GM12872 (cell line): ENCODE data around the gene ANO6.

Experiments
- TF ChIP-seq, protein P1 (sequence below): IDR thresholded peaks from 3 replicates; pipeline ENCODE4 v1.5.1; 2011; ENCODE audit warnings: low read depth, mild to moderate bottlenecking, low read length, moderate library complexity; ENCODE audit not compliant: insufficient read depth

ANO6 gene

DNA sequence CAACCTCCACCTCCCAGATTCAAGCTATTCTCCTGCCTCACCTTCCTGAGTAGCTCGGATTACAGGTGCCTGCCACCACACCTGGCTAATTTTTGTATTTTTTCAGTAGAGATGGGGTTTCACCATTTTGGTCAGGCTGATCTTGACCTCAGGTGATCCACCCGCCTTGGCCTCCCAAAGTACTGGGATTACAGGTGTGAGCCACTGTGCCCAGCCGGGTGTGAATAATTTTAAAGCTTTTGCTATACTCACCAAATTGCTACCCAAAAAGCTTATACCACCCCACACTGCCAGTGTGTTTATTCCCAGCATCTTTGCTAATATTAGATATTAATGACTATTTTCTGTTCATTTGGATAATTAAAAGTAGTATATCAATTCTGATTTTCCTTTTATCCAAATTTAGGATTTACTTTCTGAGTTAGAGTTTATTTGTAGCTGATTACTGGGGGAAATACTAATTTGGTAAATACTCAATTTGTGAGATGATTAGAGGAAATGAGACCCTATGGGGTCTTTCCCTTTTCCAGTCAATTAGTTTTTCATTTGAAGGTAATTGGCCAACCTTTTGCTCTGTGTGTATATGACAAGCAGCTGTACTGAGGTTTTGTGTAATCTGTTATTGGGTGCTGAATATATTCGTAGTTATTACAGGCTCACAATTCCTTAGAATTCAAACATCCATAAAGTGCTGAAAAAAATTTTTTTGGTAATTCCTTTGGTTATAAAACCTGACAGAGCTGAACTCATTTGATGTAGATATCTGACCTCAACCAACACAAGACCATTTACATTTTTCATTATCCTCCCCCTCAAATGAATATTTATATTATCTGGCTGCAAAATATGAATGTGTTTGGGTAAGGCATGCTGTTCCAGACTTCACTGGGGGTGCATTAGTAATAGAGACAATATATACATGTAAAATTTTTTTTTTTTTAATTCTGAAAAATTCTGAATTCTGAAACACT lies 73.6 kb downstream of the ANO6 start:
- TF ChIP-seq, protein P1, sequence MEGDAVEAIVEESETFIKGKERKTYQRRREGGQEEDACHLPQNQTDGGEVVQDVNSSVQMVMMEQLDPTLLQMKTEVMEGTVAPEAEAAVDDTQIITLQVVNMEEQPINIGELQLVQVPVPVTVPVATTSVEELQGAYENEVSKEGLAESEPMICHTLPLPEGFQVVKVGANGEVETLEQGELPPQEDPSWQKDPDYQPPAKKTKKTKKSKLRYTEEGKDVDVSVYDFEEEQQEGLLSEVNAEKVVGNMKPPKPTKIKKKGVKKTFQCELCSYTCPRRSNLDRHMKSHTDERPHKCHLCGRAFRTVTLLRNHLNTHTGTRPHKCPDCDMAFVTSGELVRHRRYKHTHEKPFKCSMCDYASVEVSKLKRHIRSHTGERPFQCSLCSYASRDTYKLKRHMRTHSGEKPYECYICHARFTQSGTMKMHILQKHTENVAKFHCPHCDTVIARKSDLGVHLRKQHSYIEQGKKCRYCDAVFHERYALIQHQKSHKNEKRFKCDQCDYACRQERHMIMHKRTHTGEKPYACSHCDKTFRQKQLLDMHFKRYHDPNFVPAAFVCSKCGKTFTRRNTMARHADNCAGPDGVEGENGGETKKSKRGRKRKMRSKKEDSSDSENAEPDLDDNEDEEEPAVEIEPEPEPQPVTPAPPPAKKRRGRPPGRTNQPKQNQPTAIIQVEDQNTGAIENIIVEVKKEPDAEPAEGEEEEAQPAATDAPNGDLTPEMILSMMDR = no peak

DNA sequence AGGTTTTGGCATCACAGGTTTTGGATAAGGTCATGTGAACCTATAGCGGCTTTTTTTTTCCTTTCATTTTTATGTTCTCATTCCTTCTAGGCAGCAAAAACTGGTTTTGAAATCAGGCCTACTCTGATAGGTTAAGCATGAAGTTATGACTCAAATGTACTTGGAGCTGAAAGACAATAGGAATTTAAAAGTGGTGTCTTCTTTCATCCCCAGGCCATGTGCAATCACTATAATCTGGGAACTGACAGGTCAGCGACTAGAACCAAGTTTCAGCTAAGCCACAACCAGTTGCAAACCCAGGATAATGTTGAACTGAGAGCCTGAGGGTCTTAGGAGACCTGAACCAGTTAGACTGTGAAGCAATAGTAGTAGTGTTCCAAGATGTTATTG lies 74.3 kb downstream of the ANO6 start:
- TF ChIP-seq, protein P1 = no peak

DNA sequence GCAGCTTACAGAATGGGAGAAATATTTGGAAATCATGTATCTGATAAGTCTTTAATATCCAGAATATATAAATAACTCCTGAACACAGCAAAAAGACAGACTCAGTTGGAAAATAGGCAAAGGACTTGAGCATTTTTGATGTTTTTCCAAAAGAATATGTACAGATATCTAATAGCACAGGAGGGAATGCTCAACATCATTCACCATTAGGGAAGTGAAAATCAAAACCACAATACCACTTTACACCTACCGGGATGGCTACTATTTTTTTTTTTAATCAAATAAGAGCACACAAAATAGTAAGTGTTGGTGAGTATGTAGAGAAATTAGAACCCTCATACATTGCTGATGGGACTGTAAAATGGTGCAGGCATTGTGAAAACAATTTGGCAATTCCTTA lies 75.6 kb downstream of the ANO6 start:
- TF ChIP-seq, protein P1 = no peak

DNA sequence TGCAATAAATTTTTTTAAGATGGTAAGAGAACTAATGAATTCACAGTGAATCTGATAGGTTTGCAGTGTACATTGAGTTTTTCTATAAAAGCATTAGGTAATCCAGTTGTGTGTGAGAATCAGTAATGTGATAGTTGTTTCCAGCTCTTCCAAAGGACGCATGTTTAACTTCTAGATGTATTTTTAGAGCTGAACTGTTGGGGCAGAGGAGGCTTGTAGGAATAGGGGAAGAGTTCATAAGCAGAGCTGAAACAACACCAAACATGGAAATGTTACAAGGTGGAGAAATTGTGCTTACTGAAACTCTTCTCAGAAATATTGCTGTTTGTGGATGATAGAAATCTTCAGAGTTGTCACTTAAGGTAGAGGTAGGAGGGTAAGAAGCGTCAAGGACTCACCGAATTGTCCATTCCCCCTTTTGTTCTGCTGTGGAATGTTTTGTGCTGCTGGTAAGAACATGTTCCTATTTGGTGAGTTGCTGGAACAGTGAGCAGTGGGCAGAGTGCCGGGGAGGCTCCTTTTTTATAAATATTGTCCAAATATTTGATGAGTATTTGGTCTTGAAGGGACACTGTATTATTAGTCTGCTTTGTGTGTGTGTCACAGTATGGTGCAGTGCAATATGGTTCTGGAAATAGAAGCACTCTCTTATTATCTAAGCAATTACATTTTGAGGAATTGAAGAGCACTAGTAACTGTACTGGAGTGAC lies 76.7 kb downstream of the ANO6 start:
- TF ChIP-seq, protein P1 = no peak

GRCh38 chr12:45294906-45295305 lies 79.0 kb downstream of the ANO6 start:
- TF ChIP-seq, protein P1 = no peak

DNA sequence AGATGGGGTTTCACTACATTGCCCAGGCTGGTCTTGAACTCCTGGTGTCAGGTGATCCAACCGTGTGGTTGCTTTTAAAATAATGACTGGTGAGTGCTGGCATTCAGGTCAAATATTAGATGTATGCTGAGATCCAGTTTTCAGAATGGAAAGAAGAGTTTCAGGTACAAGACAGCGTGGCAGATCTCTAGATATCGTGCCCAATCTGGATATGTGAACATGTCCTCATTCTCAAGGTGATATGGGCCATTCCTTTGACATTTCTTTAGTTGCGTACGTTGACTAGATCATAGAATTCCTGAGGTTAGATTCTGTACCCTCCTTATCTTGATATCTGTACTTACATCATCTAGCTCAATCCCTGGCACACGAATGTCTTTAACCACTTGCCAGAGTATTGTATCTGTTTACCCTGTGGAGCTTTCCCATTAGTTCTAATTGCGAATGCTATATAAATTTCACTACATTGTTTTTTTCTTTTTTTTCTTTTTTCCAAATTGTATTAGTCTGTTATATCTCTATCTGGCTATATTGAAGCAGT lies 80.2 kb downstream of the ANO6 start:
- TF ChIP-seq, protein P1 = no peak

DNA sequence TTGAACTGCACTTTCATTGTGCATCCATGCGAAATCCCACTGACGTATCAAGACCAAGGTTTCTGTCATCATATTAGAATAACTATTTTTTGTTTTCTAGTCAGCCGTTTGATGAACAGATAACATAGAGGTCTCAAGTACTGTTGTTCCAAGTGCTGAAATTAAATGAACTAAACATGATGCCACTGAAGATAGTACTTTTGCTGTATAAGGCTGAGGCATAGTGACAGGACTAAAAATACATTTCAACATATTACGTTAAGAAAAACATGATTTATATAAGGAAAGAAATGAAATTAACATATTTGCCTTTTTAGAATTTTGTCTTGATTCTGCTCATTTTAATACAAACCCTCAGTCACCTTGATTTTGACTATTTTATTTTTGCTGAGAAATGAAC lies 82.2 kb downstream of the ANO6 start:
- TF ChIP-seq, protein P1 = no peak
